ENCODE measurements around the gene BMAL1. TPM values are rescaled to one million over a fixed set of nuclear protein-coding genes. Genes with fewer than 3 reads are reported as not detected.

BMAL1 gene
- total and polyA plus RNA-seq, 2 of the 8 experiments (the other 6 are each of a cell fraction or from before 2014, with no cell fraction given), result 6.8 to 6.9 TPM

DNA sequence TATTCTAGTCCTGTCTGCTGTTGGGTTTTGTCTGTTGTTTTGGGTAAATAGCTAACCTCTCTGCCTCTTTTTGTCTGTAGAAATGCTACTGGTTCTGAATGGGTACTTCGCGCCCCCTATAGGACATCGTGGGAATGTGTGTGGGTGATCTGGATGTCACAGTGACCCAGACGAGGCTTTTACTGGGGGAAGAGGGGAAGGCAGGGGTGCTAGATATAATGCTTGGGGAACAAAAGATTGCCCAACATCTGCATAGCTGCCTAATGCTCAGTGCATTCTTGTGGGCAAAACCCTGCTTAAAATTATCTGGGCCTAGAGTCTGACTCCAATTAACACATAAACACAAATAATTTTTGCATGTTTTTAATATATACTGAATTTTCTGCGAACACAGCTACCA, 57.7 kb downstream of the BMAL1 start:
- no peaks in the 10 kb centered on the region for H3K79me2 ChIP-seq (ENCODE audit: control insufficient read depth in 1 of 2, insufficient read depth in 2 of 2, low read length in 2 of 2)
- no peak overlapping the region for H2BK12ac ChIP-seq (ENCODE audit: low read depth, low read length)
- 27% methylated on average over 5 of the region's 5 CpGs; no CpG with 5 or more reads in 1 of the 2 experiments for WGBS, 2 experiments (ENCODE audit: extremely low coverage in 1 of 2, insufficient coverage in 1 of 2, insufficient read length in 1 of 2, insufficient replicate concordance in 2 of 2, low coverage in 1 of 2, low lambda C conversion rate in 2 of 2, missing lambda C conversion rate in 1 of 2)
- H3K4ac ChIP-seq (replicated peaks; ENCODE audit: insufficient read length, low read depth, low read length), result no peak overlapping the region
- H3K4me3 ChIP-seq (ENCODE audit: extremely low read depth in 1 of 4, insufficient read depth in 2 of 4, low read depth in 3 of 4, low read length in 4 of 4), result no peak overlapping the region
- DNase-seq (ENCODE audit: low read depth in 1 of 2, low spot score in 2 of 2) (peak in 1 of 2 experiments; percentile 84), FAIRE-seq (peak; percentile 80)
- no peak overlapping the region for H3K14ac ChIP-seq (ENCODE audit: insufficient read length)
- H4K5ac ChIP-seq (ENCODE audit: insufficient read length, low read depth, low read length), result no peak overlapping the region
- peaks cover 0 to 2% of the 10 kb centered on the region in 2 experiments for H4K20me1 ChIP-seq (replicated peaks in 1 of 2; ENCODE audit: control insufficient read depth in 1 of 2, insufficient read depth in 2 of 2, low read length in 2 of 2)
- H2BK5ac ChIP-seq (ENCODE audit: low read depth, low read length), result no peak overlapping the region
- H2BK15ac ChIP-seq (ENCODE audit: low read length), result no peak overlapping the region
- no peak overlapping the region for H2AK5ac ChIP-seq (ENCODE audit: low read depth, low read length)
- no peak overlapping the region for H3K4me2 ChIP-seq (ENCODE audit: insufficient read depth in 1 of 2, low read depth in 2 of 2, low read length in 2 of 2)
- peaks cover 0 to 2% (median 0%) of the 10 kb centered on the region in 4 experiments; a peak in 2 of 7 replicates for H3K4me1 ChIP-seq (replicated peaks in 1 of 4; ENCODE audit: control insufficient read depth in 3 of 4, insufficient read depth in 4 of 4, low read length in 3 of 4)
- H3K23me2 ChIP-seq (ENCODE audit: low read depth, low read length), result no peaks in the 10 kb centered on the region
- H3K18ac ChIP-seq (ENCODE audit: extremely low read depth, low read length), result no peak overlapping the region
- H3K9ac ChIP-seq (replicated peaks in 1 of 4; ENCODE audit: extremely low read depth in 1 of 4, low read depth in 3 of 4, low read length in 3 of 4), result no peak overlapping the region
- no peak overlapping the region for H2AFZ ChIP-seq (ENCODE audit: low read length)
- H3K56ac ChIP-seq (replicated peaks; ENCODE audit: insufficient read length, low read depth, low read length), result no peak overlapping the region
- H3K9me3 ChIP-seq (ENCODE audit: insufficient read depth in 2 of 2, low read depth in 1 of 2, low read length in 1 of 2), result no peaks in the 10 kb centered on the region
- H3K79me1 ChIP-seq (ENCODE audit: low read depth, low read length), result no peaks in the 10 kb centered on the region; the same call in 1 of the 2 replicates
- TF ChIP-seq RAD21 (IDR thresholded peaks at IDR 0.05 in 1 of 2, conservative IDR thresholded peaks at IDR 0.05 in 1 of 2; ENCODE audit: low read depth in 2 of 2, low read length in 2 of 2), result peak; percentile 83 to 92
- TF ChIP-seq RNF2 (IDR thresholded peaks at IDR 0.05; ENCODE audit: borderline replicate concordance, low read depth, low read length, missing control alignments, poor library complexity, severe bottlenecking), result no peak
- peak; percentile 84 for TF ChIP-seq CEBPB (IDR thresholded peaks at IDR 0.05; ENCODE audit: low read depth, low read length)
- TF ChIP-seq BACH1 (IDR thresholded peaks at IDR 0.05; ENCODE audit: low read length), result 0 out of 2 replicates have a peak, but pooled peaks have one; percentile 16
- no peak for TF ChIP-seq EP300 (IDR thresholded peaks at IDR 0.05; ENCODE audit: borderline replicate concordance in 1 of 2, low read depth in 2 of 2, low read length in 2 of 2)
- no peak for TF ChIP-seq KDM1A (IDR thresholded peaks at IDR 0.05; ENCODE audit: borderline replicate concordance, low read length)
- TF ChIP-seq, protein P1, sequence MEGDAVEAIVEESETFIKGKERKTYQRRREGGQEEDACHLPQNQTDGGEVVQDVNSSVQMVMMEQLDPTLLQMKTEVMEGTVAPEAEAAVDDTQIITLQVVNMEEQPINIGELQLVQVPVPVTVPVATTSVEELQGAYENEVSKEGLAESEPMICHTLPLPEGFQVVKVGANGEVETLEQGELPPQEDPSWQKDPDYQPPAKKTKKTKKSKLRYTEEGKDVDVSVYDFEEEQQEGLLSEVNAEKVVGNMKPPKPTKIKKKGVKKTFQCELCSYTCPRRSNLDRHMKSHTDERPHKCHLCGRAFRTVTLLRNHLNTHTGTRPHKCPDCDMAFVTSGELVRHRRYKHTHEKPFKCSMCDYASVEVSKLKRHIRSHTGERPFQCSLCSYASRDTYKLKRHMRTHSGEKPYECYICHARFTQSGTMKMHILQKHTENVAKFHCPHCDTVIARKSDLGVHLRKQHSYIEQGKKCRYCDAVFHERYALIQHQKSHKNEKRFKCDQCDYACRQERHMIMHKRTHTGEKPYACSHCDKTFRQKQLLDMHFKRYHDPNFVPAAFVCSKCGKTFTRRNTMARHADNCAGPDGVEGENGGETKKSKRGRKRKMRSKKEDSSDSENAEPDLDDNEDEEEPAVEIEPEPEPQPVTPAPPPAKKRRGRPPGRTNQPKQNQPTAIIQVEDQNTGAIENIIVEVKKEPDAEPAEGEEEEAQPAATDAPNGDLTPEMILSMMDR (IDR thresholded peaks at IDR 0.05; ENCODE audit: control extremely low read depth in 1 of 3, insufficient read depth in 1 of 3, low read depth in 1 of 3, low read length in 3 of 3), result peak; percentile 72 to 93 (median 79)
- TF ChIP-seq TEAD4 (IDR thresholded peaks at IDR 0.05; ENCODE audit: low read depth, low read length), result peak; percentile 69
- H3K36me3 ChIP-seq (ENCODE audit: control insufficient read depth in 2 of 4, insufficient read depth in 4 of 4, low read length in 3 of 4), result no peaks in the 10 kb centered on the region
- no peak overlapping the region for H3K27ac ChIP-seq (ENCODE audit: low read depth, low read length)
- POLR2A ChIA-PET (ENCODE audit: partially characterized antibody), result interaction anchor here (1.7 kb wide), 1 partner anchor 128 kb away, joined by 6 read pairs; no protein-coding TSS in a partner anchor
- H4K8ac ChIP-seq (ENCODE audit: extremely low read depth, insufficient read depth, low read length), result no peak overlapping the region
- no peak overlapping the region for H3K23ac ChIP-seq (ENCODE audit: insufficient read length)
- CTCF ChIA-PET (ENCODE audit: partially characterized antibody), result interaction anchor here (0.8 to 6.2 kb wide), 46 partner anchors 9 to 370 kb away, joined by 3 to 98 read pairs (median 4); partner anchors contain the start of gene RASSF10
- no peak overlapping the region for H2BK120ac ChIP-seq (replicated peaks; ENCODE audit: low read depth, low read length)
- no peaks in the 10 kb centered on the region for H3K27me3 ChIP-seq (replicated peaks in 1 of 4; ENCODE audit: control insufficient read depth in 3 of 4, extremely low read depth in 1 of 4, insufficient read depth in 3 of 4, low read length in 3 of 4)
- no peak overlapping the region for H2BK20ac ChIP-seq (ENCODE audit: low read length)
- H4K91ac ChIP-seq (replicated peaks; ENCODE audit: insufficient read length, low read length), result no peak overlapping the region

Data from H1 (cell line).